CD4-positive, alpha-beta T cell treated with Interleukin-4 for 4 hours (primary cell): ENCODE results near the gene XRCC5.
"Not testable (repeated sequence)": the region's sequence is repeated elsewhere in the genome, so short reads cannot be mapped to it uniquely, and the experiment has no call there.

ENCODE experiments used
- DNase-seq: peaks from one replicate; pipeline ENCODE4 v3.0.0-alpha.2; 2020

XRCC5 gene

DNA sequence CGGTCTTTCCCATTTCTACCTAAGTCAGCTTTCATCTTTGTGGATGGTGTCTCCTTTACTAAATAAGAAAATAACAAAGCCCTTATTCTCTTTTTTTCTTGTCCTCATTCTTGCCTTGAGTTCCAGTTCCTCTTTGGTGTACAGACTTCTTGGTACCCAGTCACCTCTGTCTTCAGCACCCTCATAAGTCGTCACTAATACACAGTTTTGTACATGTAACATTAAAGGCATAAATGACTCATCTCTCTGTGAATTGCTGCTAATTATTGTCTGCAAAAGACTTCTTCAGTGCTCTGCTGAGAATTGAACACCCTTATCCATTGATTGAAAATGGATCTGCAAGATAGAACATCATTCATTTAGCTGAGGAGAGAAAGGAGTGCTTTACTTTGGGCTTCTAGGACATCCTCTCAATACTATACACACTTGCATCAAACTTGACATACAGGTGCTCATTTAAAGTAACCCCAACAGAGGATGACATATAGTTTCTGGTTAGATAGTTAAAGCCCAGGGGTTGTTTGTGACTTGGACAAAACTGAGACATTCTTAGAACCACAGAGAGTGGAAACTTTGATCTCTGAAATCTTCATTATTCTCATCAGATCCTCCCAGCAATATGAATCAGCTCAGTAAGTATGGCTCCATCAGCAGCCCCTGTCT is 97.0 kb downstream of the XRCC5 start:
- DNase-seq = no peak

DNA sequence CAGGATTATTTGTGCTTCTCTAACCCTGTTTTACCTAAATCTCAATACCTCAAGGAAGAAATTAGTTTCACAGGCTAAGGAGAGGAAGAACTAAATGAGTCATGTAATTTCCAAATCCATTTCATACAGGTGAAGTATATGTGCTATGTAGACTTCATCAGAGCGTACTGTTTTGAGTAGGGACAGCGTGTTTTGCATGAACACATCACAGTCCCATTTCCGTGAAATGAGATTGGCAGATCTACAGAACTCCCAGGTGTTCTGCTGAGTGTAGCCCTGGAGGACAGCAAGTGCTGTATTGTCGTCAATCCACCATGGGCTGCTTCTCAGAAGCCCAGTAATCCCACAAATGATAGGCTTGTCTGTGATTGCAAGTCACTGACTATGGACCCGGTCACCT is 97.7 kb downstream of the XRCC5 start:
- no peak for DNase-seq

GRCh38 chr2:216208661-216209060 is 99.5 kb downstream of the XRCC5 start:
- not testable (repeated sequence) for DNase-seq

GRCh38 chr2:216210701-216211540 is 101.8 kb downstream of the XRCC5 start:
- no peak for DNase-seq

GRCh38 chr2:216211614-216212145 is 102.5 kb downstream of the XRCC5 start:
- no peak for DNase-seq

GRCh38 chr2:216214768-216215167 is 105.6 kb downstream of the XRCC5 start:
- no peak for DNase-seq

- DNase-seq = no peak
Measured at GRCh38 chr2:216215658-216216390, 106.7 kb downstream of the XRCC5 start.

DNA sequence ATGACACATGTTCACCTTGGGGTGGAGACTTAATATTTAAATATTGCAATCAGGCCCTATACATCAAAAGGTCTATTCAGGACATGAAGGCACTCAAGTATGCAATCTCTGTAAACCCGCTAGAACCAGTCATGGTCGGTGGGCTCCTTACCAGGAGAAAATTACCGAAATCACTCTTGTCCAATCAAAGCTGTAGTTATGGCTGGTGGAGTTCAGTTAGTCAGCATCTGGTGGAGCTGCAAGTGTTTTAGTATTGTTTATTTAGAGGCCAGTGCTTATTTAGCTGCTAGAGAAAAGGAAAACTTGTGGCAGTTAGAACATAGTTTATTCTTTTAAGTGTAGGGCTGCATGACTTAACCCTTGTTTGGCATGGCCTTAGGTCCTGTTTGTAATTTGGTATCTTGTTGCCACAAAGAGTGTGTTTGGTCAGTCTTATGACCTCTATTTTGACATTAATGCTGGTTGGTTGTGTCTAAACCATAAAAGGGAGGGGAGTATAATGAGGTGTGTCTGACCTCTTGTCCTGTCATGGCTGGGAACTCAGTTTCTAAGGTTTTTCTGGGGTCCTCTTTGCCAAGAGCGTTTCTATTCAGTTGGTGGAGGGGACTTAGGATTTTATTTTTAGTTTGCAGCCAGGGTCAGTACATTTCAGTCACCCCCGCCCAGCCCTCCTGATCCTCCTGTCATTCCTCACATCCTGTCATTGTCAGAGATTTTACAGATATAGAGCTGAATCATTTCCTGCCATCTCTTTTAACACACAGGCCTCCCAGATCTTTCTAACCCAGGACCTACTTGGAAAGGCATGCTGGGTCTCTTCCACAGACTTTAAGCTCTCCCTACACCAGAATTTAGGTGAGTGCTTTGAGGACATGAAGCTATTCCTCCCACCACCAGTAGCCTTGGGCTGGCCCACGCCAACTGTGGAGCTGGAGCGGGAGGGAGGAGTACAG is 108.1 kb downstream of the XRCC5 start:
- no peak for DNase-seq

DNA sequence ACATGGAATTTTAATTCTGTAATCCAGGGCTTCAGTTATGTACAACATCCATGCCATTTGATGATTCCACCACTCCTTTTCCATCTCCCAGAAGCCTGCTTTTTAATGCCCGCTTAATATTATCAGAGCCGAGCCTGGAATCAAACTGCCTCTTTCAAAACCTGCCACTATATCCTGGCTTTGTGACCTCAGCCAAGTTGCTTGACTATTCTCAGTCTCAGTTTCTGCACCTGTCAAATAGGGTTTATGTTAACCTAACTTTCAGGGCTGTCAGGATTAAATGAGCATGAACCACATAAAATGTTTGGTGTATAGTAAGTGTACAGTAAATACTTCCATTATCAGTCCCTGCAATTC is 108.7 kb downstream of the XRCC5 start:
- no peak for DNase-seq

- no peak for DNase-seq
Measured at GRCh38 chr2:216219861-216220260, 110.7 kb downstream of the XRCC5 start.

DNA sequence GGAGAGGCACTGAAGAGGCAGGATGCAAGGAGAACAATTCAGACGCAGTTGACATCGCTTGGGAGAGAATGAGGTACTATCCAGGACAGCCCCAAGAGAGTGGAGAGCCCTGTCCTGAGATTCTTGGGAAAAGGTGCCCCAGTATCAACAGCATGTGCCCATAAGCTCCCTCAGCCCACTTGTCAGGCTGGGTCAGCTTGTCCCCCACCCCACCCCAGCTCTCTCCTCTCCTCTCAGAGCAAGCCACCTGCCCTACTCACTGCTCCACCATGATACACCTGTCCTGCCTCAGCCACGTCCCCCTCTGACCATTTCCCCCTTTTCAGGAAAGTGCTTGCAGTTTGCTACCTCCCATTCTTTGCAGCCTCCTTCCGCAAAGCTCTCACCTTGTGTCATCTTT is 111.8 kb downstream of the XRCC5 start:
- DNase-seq = no peak

DNA sequence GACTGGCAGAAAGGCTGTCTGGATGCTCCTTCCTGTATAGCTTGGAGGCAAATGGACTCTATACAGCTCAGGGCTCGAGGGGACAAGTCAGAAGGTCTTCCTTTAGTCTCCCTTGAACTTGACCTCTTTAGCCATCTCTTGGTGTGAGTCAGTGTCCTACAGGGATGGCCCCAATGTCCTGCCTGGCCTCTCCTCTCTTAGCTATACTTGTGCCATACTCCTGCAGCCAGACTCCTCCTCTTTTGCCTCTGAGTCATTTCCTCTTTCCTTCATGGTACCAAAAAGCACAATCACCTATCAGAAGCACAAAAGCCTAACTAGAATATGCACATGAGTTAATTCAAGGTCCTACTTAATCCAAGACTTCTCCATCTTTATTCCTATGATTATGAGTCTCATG is 112.7 kb downstream of the XRCC5 start:
- DNase-seq = no peak

GRCh38 chr2:216222650-216223352 is 113.7 kb downstream of the XRCC5 start:
- no peak for DNase-seq

GRCh38 chr2:216224388-216224787 is 115.2 kb downstream of the XRCC5 start:
- no peak for DNase-seq

GRCh38 chr2:216229277-216229914 is 120.2 kb downstream of the XRCC5 start:
- DNase-seq = no peak

GRCh38 chr2:216231867-216232266 is 122.7 kb downstream of the XRCC5 start:
- no peak for DNase-seq

GRCh38 chr2:216232721-216233120 is 123.6 kb downstream of the XRCC5 start:
- no peak for DNase-seq

DNA sequence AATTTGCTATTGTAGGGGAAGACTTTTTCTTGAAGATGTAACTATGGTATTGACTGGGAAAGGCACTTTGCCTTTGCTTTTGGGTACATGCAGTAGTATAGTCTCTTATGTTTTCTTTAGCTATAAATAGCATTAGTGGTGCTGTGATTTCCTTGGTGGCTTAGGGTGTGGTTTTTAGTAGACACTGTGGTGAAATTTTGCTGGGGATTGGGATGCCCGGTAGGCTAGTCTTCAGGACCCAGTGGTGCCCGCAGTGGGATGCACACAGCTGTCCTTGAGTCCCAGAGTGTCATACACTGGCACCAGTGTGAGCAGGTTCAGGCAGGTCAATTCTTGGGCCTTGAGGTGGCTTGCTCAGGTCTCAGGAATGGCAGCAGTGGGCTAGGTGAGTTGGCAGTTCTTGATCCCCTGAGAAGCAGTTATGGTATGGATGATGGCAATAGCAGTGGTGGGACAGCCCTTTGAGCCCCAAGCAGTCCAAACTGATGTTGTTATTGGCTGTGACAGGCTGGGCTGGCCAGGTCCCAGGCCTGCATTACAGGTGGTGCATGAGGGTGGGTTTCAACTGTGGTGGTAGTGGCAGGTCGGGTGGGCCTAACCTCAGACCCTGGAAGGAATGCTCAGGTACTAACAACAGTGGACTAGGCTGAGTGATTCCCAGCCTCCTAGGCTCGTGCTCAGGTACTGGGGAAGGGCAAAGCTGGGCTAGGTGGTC is 124.3 kb downstream of the XRCC5 start:
- no peak for DNase-seq

- DNase-seq = no peak
Measured at GRCh38 chr2:216234106-216234505, 125.0 kb downstream of the XRCC5 start.

DNA sequence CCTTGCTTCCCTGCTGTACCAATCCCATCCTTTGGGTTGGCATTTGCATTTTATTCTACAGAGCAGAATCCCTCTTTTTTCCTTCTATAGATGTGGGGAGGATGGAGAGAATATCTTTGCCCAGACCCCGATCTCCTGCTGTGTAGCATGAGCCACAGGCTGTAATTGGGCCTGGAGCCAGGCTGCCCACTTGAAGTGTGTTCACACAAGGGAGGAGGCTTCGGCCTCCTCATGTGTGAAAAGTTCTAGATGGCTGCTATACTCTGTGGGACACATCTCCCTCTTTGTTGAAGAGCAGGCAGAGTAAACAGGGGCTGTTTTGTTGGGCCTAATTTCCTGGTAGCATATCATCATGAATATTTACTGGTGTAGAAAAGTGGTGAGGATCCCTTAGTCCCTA is 126.3 kb downstream of the XRCC5 start:
- DNase-seq = no peak

- DNase-seq = no peak
Measured at GRCh38 chr2:216235896-216236295, 126.7 kb downstream of the XRCC5 start.
